T-cell (primary cell): ENCODE results near the gene FAM111B. TPM values are rescaled to one million over a fixed set of nuclear protein-coding genes. Genes with fewer than 3 reads are reported as not detected.

Experiments
- ATAC-seq, 4 experiments: fragments of 200-7000 bp in 3 of 4; fragments of 150-1000 bp in 1 of 4; cut with Tn5 transposase; replicated peaks in 1 of 4; 1 replicate in 3 of 4; 2 replicates in 1 of 4; pipeline ENCODE4 v1.10.0; 2021; ENCODE audit warnings: moderate library complexity in 3 of 4, mild to moderate bottlenecking in 2 of 4, moderate number of reproducible peaks in 1 of 4
- CTCF ChIA-PET, 2 donors: fragments of 300-600 bp; sonication (Branson Sonifier 250); formaldehyde crosslinking; loops; one replicate each; lab custom pipeline; 2022; ENCODE audit warnings: antibody characterized with exemption in 2 of 2; lab: Charles Lee
- POLR2A ChIA-PET, 2 donors: fragments of 300-600 bp; sonication (Branson Sonifier 250); formaldehyde crosslinking; loops; one replicate each; lab custom pipeline; 2022; ENCODE audit warnings: antibody characterized with exemption in 2 of 2; lab: Charles Lee
- DNase-seq, 35 experiments: peaks; one replicate each; pipeline versions ENCODE4 v3.0.0 to v3.0.0-alpha.2; 2013 to 2023
- H3K27ac ChIP-seq: one replicate; pipeline ENCODE4 v1.5.1; 2013; ENCODE audit warnings: low read length
- H3K27me3 ChIP-seq, 2 experiments: replicated peaks in 1 of 2; 1 replicate in 1 of 2; 2 replicates in 1 of 2; pipeline versions ENCODE4 v1.6.1 to v1.7.0; 2013; ENCODE audit warnings: low read length in 1 of 2, mixed read lengths in 1 of 2; ENCODE audit not compliant: control insufficient read depth in 2 of 2, insufficient read depth in 2 of 2; ENCODE audit errors: extremely low read depth in 1 of 2
- H3K36me3 ChIP-seq, 2 donors: 1 replicate in 1 of 2; 2 replicates in 1 of 2; pipeline versions ENCODE4 v1.6.1 to v1.7.0; 2013; ENCODE audit warnings: low read length in 1 of 2; ENCODE audit not compliant: control insufficient read depth in 2 of 2, insufficient read depth in 1 of 2; ENCODE audit errors: extremely low read depth in 1 of 2
- H3K4me1 ChIP-seq, 2 experiments: 1 replicate in 1 of 2; 2 replicates in 1 of 2; pipeline versions ENCODE4 v1.6.1 to v1.7.0; 2013; ENCODE audit warnings: low read length in 2 of 2, mixed read lengths in 1 of 2; ENCODE audit not compliant: insufficient read depth in 2 of 2, control insufficient read depth in 1 of 2; ENCODE audit errors: extremely low read depth in 1 of 2
- H3K4me3 ChIP-seq, 2 donors: 1 replicate in 1 of 2; 2 replicates in 1 of 2; pipeline versions ENCODE4 v1.5.1 to v1.7.0; 2013; ENCODE audit warnings: mild to moderate bottlenecking in 2 of 2, low read length in 1 of 2, moderate library complexity in 1 of 2; ENCODE audit not compliant: control insufficient read depth in 1 of 2; ENCODE audit errors: extremely low read depth in 1 of 2
- H3K9me3 ChIP-seq: 2 replicates; pipeline ENCODE4 v1.7.0; 2013
- H3K27ac Mint-ChIP-seq, 2 donors: one replicate each; pipeline ENCODE4 v1.8.0; 2020 to 2021; ENCODE audit warnings: mild to moderate bottlenecking in 2 of 2, mixed read lengths in 2 of 2
- H3K27me3 Mint-ChIP-seq, 2 donors: one replicate each; pipeline ENCODE4 v1.8.0; 2021 to 2022; ENCODE audit warnings: mixed read lengths in 2 of 2
- H3K36me3 Mint-ChIP-seq: one replicate; pipeline ENCODE4 v1.8.0; 2021; ENCODE audit warnings: mixed read lengths
- H3K4me1 Mint-ChIP-seq, 3 donors: one replicate each; pipeline ENCODE4 v1.8.0; 2020 to 2022; ENCODE audit warnings: mixed read lengths in 3 of 3, mild to moderate bottlenecking in 1 of 3
- H3K4me3 Mint-ChIP-seq, 3 donors: one replicate each; pipeline ENCODE4 v1.8.0; 2020 to 2022; ENCODE audit warnings: mild to moderate bottlenecking in 3 of 3, mixed read lengths in 3 of 3, moderate library complexity in 3 of 3
- H3K9me3 Mint-ChIP-seq, 3 donors: one replicate each; pipeline ENCODE4 v1.8.0; 2020 to 2022; ENCODE audit warnings: mixed read lengths in 3 of 3
- WGBS: methylation state at CpG from one replicate; pipeline ENCODE4 v1.1.5; 2013; ENCODE audit warnings: missing lambda C conversion rate; ENCODE audit not compliant: insufficient coverage; 5-methylcytosine and 5-hydroxymethylcytosine counted together
- total RNA-seq, 35 experiments: library from RNA in 6 of 35; stranded (reverse) in 6 of 35; fragments of 120-200 nt in 1 of 35; gene quantifications; one replicate each; pipeline versions ENCODE4 v1.2.1 to v1.2.4 and lab custom pipeline; 2013 to 2026

Gene FAM111B
- total RNA-seq, 5 donors from 2014 or later (not counting 1 experiment from before 2014, with no cell fraction given): 1.2 to 3.8 (median 1.3) TPM

- ChIA-PET CTCF (no interaction called here), POLR2A (interaction anchor here in 1 of 2 donors (0.7 kb wide), 1 partner anchor 571 kb away, joined by 3 read pairs; no protein-coding TSS in a partner anchor)
- no CpG with 5 or more reads among the region's 2 CpGs for WGBS
- Histone ChIP-seq H3K36me3 (peaks cover 0 to 18% of the 10 kb centered on the region in 2 donors), H3K4me3 (no peak overlapping the region), H3K27me3 (no peaks in the 10 kb centered on the region), H3K9me3 (no peaks in the 10 kb centered on the region), H3K4me1 (peaks cover 10 to 15% of the 10 kb centered on the region in 2 experiments), H3K27ac (no peak overlapping the region)
- Mint-ChIP-seq H3K27ac (no peak overlapping the region), H3K36me3 (peaks cover 23% of the 10 kb centered on the region), H3K4me1 (peaks cover 33 to 38% (median 37%) of the 10 kb centered on the region in 3 donors), H3K27me3 (no peaks in the 10 kb centered on the region), H3K9me3 (no peaks in the 10 kb centered on the region), H3K4me3 (no peak overlapping the region)
- no peak for DNase-seq
- ATAC-seq: no peak
Measured at GRCh38 chr11:59138643-59139042, 31.6 kb downstream of the FAM111B start.

- Histone ChIP-seq H3K27ac (no peak overlapping the region), H3K27me3 (no peaks in the 10 kb centered on the region), H3K36me3 (peaks cover 0 to 15% of the 10 kb centered on the region in 2 donors), H3K4me3 (no peak overlapping the region), H3K9me3 (no peaks in the 10 kb centered on the region), H3K4me1 (peaks cover 22 to 26% of the 10 kb centered on the region in 2 experiments)
- no peak for ATAC-seq
- H3K27ac Mint-ChIP-seq: peak overlapping the region; percentile 92 to 95
- peaks cover 13% of the 10 kb centered on the region for H3K36me3 Mint-ChIP-seq
- H3K27me3 Mint-ChIP-seq: no peaks in the 10 kb centered on the region
- POLR2A ChIA-PET: interaction anchor here in 1 of 2 donors (0.6 kb wide), 1 partner anchor 41 kb away, joined by 5 read pairs; no protein-coding TSS in a partner anchor
- DNase-seq: no peak
- no CpG with 5 or more reads among the region's 4 CpGs for WGBS
- CTCF ChIA-PET: interaction anchor here (1.4 to 2.6 kb wide), 6 partner anchors 12 to 88 kb away, joined by 3 to 9 read pairs (median 6); partner anchors contain the start of gene DTX4 (in 1 of the 2)
- no peaks in the 10 kb centered on the region for H3K9me3 Mint-ChIP-seq
- H3K4me1 Mint-ChIP-seq: peaks cover 45 to 54% (median 48%) of the 10 kb centered on the region in 3 donors
- peak overlapping the region; percentile 93 to 97 (median 97) for H3K4me3 Mint-ChIP-seq
Measured at GRCh38 chr11:59141191-59141590, 34.2 kb downstream of the FAM111B start.

DNA sequence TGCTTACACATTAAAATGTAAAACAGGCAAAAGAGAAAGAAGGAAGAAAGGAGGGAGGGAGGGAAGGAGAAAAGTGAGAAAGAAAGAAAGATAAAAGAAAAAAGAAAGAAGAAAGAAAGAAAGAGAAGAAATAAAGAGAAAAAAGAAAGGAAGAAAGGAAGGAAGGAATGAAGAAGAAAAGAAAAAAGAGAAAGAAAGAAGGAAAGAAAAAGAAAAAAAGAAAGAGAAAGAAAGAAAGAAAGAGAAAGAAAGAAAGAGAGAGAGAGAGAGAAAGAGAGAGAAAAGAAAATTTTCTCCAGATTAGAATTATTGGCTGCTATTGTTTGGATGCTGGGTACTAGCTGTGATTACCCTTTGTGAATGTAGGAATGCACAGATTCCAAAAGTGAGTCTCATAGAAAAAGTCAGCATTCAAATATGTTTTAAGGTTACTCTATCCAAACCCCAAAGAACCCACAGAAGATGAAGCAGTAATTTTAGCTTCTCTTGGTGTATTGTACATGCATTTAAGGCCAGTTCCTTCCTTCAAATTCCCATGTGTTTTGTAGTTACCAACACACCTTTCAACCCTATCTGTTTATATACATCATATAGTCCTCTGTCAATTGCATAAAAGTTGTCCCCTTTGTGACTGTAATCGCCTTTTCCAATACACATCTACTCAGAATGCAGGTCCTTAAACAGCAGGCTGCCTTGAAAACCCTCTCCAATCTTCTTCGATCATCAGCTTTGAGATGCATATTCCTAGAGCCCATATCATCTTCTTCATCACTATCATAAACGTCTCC, 34.8 kb downstream of the FAM111B start:
- H3K4me3 ChIP-seq: peak overlapping the region; percentile 77 to 87
- Mint-ChIP-seq H3K9me3 (no peaks in the 10 kb centered on the region), H3K27ac (peak overlapping the region; percentile 92 to 95), H3K36me3 (peaks cover 15% of the 10 kb centered on the region), H3K4me3 (peak overlapping the region; percentile 93 to 97 (median 97)), H3K4me1 (peaks cover 46 to 51% (median 48%) of the 10 kb centered on the region in 3 donors), H3K27me3 (no peaks in the 10 kb centered on the region)
- H3K27ac ChIP-seq: peak overlapping the region; percentile 93
- peaks cover 21 to 26% of the 10 kb centered on the region in 2 experiments for H3K4me1 ChIP-seq
- POLR2A ChIA-PET: no interaction called here
- no peaks in the 10 kb centered on the region for H3K27me3 ChIP-seq
- ATAC-seq (peak; percentile 1 to 3 (median 1)), DNase-seq (no peak)
- H3K36me3 ChIP-seq: peaks cover 0 to 16% of the 10 kb centered on the region in 2 donors
- WGBS: 0% methylated on average over 1 of the region's 3 CpGs
- no peaks in the 10 kb centered on the region for H3K9me3 ChIP-seq
- CTCF ChIA-PET: interaction anchor here (0.6 to 2.7 kb wide), 7 partner anchors 12 to 663 kb away, joined by 3 to 29 read pairs (median 6); partner anchors contain the start of gene DTX4 (in 1 of the 2)

GRCh38 chr11:59142530-59143507, 35.8 kb downstream of the FAM111B start, which contains the start of gene FAM111A:
Gene FAM111A (plus strand): TSS chr11:59142856. CDS start chr11:59148873, 6,017 bp downstream.
- ATAC-seq (peak; percentile 83 to 89 (median 87)), DNase-seq (peak; percentile 69 to 93 (median 85))
- Histone ChIP-seq H3K4me1 (peaks cover 21 to 26% of the 10 kb centered on the region in 2 experiments), H3K4me3 (peak within 1 kb of the TSS; percentile 77 to 87), H3K27me3 (no peaks in the 10 kb centered on the region), H3K27ac (peak within 1 kb of the TSS; percentile 93), H3K9me3 (no peaks in the 10 kb centered on the region), H3K36me3 (peaks cover 0 to 15% of the 10 kb centered on the region in 2 donors)
- Mint-ChIP-seq H3K9me3 (no peaks in the 10 kb centered on the region), H3K4me1 (peaks cover 50 to 56% (median 51%) of the 10 kb centered on the region in 3 donors), H3K27ac (peak within 1 kb of the TSS; percentile 92 to 95), H3K4me3 (peak within 1 kb of the TSS; percentile 93 to 97 (median 97)), H3K36me3 (peaks cover 18% of the 10 kb centered on the region), H3K27me3 (no peaks in the 10 kb centered on the region)
- POLR2A ChIA-PET: interaction anchor here in 1 of 2 donors (0.6 kb wide), 1 partner anchor 1807 kb away, joined by 3 read pairs; the partner anchor contains the start of gene SSRP1
- CTCF ChIA-PET: interaction anchor here (0.6 to 2.7 kb wide), 6 partner anchors 14 to 662 kb away, joined by 3 to 29 read pairs (median 8); partner anchors contain the start of gene DTX4 (in 1 of the 2)
- WGBS: under 1% methylated on average over 40 of the region's 50 CpGs

DNA sequence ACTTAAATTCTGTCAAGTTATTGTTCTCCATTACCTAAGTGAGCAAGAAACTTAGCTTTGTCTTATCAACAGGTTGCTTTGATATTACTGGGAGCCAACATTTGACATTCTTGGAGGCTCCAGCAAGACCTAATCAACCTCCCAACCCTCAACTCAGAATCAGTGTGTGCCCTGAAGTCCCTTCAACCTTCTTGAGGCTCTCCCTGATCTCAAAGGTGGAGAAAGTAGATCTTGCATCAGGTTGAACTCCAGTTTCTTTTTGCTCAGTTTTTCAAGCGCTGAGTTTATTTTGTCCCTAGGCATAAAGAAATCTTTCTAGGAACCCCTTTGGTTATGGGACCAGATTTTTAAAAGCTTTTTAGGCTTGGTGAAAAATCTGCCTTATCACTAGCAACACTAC, 37.1 kb downstream of the FAM111B start:
- H3K4me1 Mint-ChIP-seq: peaks cover 51 to 64% (median 52%) of the 10 kb centered on the region in 3 donors
- Histone ChIP-seq H3K9me3 (no peaks in the 10 kb centered on the region), H3K36me3 (peaks cover 0 to 19% of the 10 kb centered on the region in 2 donors), H3K27me3 (no peaks in the 10 kb centered on the region), H3K4me1 (peaks cover 21 to 26% of the 10 kb centered on the region in 2 experiments), H3K27ac (peak overlapping the region; percentile 93), H3K4me3 (peak overlapping the region; percentile 77 to 87)
- H3K36me3 Mint-ChIP-seq: peaks cover 22% of the 10 kb centered on the region
- H3K9me3 Mint-ChIP-seq: no peaks in the 10 kb centered on the region
- ChIA-PET CTCF (interaction anchor here (0.6 to 2.7 kb wide), 9 partner anchors 8 to 1500 kb away, joined by 3 to 29 read pairs (median 5); partner anchors contain the start of gene DTX4 (in 1 of the 2)), POLR2A (no interaction called here)
- no peak for ATAC-seq
- H3K27ac Mint-ChIP-seq: peak overlapping the region; percentile 92 to 95
- peak in 1 of 35 experiments; percentile 23 for DNase-seq
- H3K27me3 Mint-ChIP-seq: no peaks in the 10 kb centered on the region
- no CpG with 5 or more reads among the region's 1 CpG for WGBS
- peak overlapping the region; percentile 93 to 97 (median 97) for H3K4me3 Mint-ChIP-seq
